Measurements from ENCODE around the gene TK2. TPM values are rescaled to one million over a fixed set of nuclear protein-coding genes. Genes with fewer than 3 reads are reported as not detected.
A peak's percentile ranks its signal among the peaks of the same experiment; 100 is the strongest.
"Not testable (repeated sequence)": the region's sequence is repeated elsewhere in the genome, so short reads cannot be mapped to it uniquely, and the experiment has no call there.

Gene TK2
- polyA plus RNA-seq, 3 donors = 29.8 to 38.9 (median 32.4) TPM

DNA sequence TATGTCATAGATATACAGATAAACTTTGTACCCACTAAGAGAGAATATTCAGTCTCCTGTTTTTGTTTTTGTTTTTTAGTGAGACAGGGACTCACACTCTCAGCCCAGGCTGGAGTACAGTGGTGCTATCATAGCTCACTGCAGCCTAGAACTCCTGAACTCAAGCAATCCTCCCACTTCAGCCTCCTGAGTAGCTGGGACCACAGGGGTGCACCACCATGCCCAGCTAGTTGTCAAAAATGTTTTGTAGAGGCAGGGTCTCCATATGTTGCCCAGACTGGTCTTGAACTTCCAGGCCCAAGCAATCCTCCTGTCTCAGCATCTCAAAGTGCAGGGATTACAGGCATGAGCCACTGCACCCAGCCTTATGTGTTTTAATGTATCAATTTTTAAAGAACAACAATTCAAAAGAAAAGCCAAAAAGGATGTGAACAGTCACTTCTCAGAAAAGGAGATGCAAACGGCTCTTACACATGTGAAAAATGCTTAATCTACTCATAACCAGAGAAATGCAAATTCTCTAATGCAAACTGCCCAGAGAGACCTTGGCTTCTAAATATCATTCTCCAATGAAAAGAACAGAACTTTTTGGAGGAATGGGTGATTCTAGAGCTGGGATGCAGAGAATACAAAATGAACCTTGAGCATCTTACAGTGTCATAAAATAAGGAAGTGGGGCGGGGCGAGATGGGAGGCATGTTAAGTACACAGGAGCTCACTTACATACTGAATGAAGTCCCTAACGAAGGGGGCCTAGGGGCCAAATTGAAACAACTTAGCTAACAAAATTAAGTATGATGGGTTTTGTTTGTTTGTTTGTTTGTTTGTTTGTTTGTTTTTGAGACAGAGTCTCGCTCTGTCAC is 47.3 kb upstream of the TK2 start:
- H3K36me3 ChIP-seq (replicated peaks in 1 of 2; ENCODE audit: control insufficient read depth in 1 of 2, insufficient read depth in 2 of 2, low read length in 2 of 2) = no peaks in the 10 kb centered on the region
- H3K36me3 Mint-ChIP-seq = peaks cover 0 to 9% of the 10 kb centered on the region in 2 donors
- no peak overlapping the region for H3K4me3 Mint-ChIP-seq
- H3K4me3 ChIP-seq (replicated peaks in 1 of 3; ENCODE audit: low read depth in 2 of 3, low read length in 3 of 3) = no peak overlapping the region
- H3K9me3 Mint-ChIP-seq = peaks cover 4 to 15% (median 10%) of the 10 kb centered on the region in 7 donors
- H3K4me2 ChIP-seq (replicated peaks; ENCODE audit: extremely low read depth, low read length, poor library complexity, severe bottlenecking) = no peak overlapping the region
- intact Hi-C loops (cut with micrococcal nuclease) = no loop called here
- no peaks in the 10 kb centered on the region for H4K20me1 ChIP-seq (ENCODE audit: insufficient read depth, low read length)
- H3K27me3 Mint-ChIP-seq (ENCODE audit: low read depth in 3 of 3) = peaks cover 3 to 8% (median 6%) of the 10 kb centered on the region in 3 donors
- no peak overlapping the region for H3K9ac ChIP-seq (ENCODE audit: insufficient read depth, low read length, poor library complexity, severe bottlenecking)
- no peaks in the 10 kb centered on the region for H3K79me2 ChIP-seq (ENCODE audit: insufficient read depth, low read length)
- H3K4me1 ChIP-seq (ENCODE audit: control insufficient read depth in 1 of 2, insufficient read depth in 2 of 2, low read length in 2 of 2) = peaks cover 10 to 11% of the 10 kb centered on the region in 2 donors
- H3K27ac Mint-ChIP-seq = peak overlapping the region in 1 of 7 donors; percentile 71
- TF ChIP-seq, protein P1, sequence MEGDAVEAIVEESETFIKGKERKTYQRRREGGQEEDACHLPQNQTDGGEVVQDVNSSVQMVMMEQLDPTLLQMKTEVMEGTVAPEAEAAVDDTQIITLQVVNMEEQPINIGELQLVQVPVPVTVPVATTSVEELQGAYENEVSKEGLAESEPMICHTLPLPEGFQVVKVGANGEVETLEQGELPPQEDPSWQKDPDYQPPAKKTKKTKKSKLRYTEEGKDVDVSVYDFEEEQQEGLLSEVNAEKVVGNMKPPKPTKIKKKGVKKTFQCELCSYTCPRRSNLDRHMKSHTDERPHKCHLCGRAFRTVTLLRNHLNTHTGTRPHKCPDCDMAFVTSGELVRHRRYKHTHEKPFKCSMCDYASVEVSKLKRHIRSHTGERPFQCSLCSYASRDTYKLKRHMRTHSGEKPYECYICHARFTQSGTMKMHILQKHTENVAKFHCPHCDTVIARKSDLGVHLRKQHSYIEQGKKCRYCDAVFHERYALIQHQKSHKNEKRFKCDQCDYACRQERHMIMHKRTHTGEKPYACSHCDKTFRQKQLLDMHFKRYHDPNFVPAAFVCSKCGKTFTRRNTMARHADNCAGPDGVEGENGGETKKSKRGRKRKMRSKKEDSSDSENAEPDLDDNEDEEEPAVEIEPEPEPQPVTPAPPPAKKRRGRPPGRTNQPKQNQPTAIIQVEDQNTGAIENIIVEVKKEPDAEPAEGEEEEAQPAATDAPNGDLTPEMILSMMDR (IDR thresholded peaks at IDR 0.05) = no peak
- DNase-seq = peak in 1 of 3 donors; percentile 23
- no peak overlapping the region for H3K27ac ChIP-seq (ENCODE audit: low read depth in 1 of 2, low read length in 2 of 2)
- no peaks in the 10 kb centered on the region for H3K27me3 ChIP-seq (ENCODE audit: control insufficient read depth in 2 of 2, insufficient read depth in 2 of 2, low read length in 2 of 2)
- peaks cover 0 to 10% of the 10 kb centered on the region in 2 donors for H3K9me3 ChIP-seq (replicated peaks in 1 of 2; ENCODE audit: control insufficient read depth in 1 of 2, insufficient read depth in 1 of 2, low read length in 2 of 2)
- 53% methylated on average over 3 of the region's 5 CpGs for WGBS (ENCODE audit: insufficient coverage)
- H2AFZ ChIP-seq (ENCODE audit: insufficient read depth, low read depth, low read length, poor library complexity, severe bottlenecking) = no peak overlapping the region
- H3K4me1 Mint-ChIP-seq = peaks cover 21% of the 10 kb centered on the region

DNA sequence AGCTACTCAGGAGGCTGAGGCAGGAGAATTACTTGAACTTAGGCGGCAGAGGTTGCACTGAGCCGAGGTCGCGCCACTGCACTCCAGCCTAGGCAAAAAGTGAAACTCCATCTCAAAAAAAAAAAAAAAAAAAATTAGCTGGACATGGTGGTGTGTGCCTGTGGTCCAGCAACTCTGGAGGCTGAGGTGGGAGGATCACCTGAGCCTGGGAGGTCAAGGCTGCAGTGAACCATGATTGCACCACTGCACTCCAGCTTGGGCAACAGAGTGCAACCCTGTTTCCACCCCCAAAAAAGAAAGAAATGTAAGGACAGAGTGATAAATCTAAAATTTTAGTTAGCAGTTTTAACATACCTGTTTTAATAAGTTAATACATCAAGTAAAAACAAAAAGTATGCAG is 46.6 kb upstream of the TK2 start:
- no CpG with 5 or more reads among the region's 4 CpGs for WGBS (ENCODE audit: insufficient coverage)
- H3K27me3 ChIP-seq (ENCODE audit: control insufficient read depth in 2 of 2, insufficient read depth in 2 of 2, low read length in 2 of 2); H3K4me3 Mint-ChIP-seq; H3K36me3 ChIP-seq (replicated peaks in 1 of 2; ENCODE audit: control insufficient read depth in 1 of 2, insufficient read depth in 2 of 2, low read length in 2 of 2); DNase-seq; intact Hi-C loops (cut with micrococcal nuclease); H3K4me2 ChIP-seq (replicated peaks; ENCODE audit: extremely low read depth, low read length, poor library complexity, severe bottlenecking); H3K36me3 Mint-ChIP-seq; H3K9me3 ChIP-seq (replicated peaks in 1 of 2; ENCODE audit: control insufficient read depth in 1 of 2, insufficient read depth in 1 of 2, low read length in 2 of 2); H3K79me2 ChIP-seq (ENCODE audit: insufficient read depth, low read length); H3K27ac ChIP-seq (ENCODE audit: low read depth in 1 of 2, low read length in 2 of 2); H4K20me1 ChIP-seq (ENCODE audit: insufficient read depth, low read length); H3K4me3 ChIP-seq (replicated peaks in 1 of 3; ENCODE audit: low read depth in 2 of 3, low read length in 3 of 3); H2AFZ ChIP-seq (ENCODE audit: insufficient read depth, low read depth, low read length, poor library complexity, severe bottlenecking); H3K9me3 Mint-ChIP-seq; H3K27me3 Mint-ChIP-seq (ENCODE audit: low read depth in 3 of 3); H3K9ac ChIP-seq (ENCODE audit: insufficient read depth, low read length, poor library complexity, severe bottlenecking): not testable (repeated sequence)
- Mint-ChIP-seq H3K27ac (peak overlapping the region in 1 of 7 donors; percentile 46), H3K4me1 (peaks cover 23% of the 10 kb centered on the region)
- peaks cover 10 to 16% of the 10 kb centered on the region in 2 donors for H3K4me1 ChIP-seq (ENCODE audit: control insufficient read depth in 1 of 2, insufficient read depth in 2 of 2, low read length in 2 of 2)

All from CD14-positive monocyte (primary cell).